ENCODE measurements around the gene SYT14. TPM values are rescaled to one million over a fixed set of nuclear protein-coding genes. Genes with fewer than 3 reads are reported as not detected.

SYT14 gene
- total RNA-seq, 1 experiment from 2014 or later: 12.0 TPM

DNA sequence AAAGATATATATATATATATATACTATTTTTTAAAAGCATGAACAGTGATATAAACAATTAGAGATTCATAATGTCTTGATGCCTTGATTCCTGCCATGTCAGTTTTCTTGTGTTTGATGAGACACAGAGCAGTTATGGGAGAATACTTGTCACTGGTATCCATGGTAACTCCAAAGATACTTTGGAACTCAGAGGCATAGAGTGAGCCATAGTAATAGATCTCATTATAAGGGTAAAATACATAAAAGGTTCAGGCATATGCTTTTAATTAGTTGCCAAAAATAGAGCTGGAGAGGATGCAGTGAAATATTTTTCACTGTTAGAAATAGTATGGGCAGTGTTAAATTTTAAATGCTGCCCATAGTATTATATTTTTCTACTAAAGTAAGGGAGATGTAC is 134.1 kb downstream of the SYT14 start:
- Mint-ChIP-seq H3K9me3 (peaks cover 6% of the 10 kb centered on the region), H3K4me1 (peaks cover 39% of the 10 kb centered on the region), H3K36me3 (peaks cover 12% of the 10 kb centered on the region), H3K27me3 (ENCODE audit: low read depth) (no peaks in the 10 kb centered on the region), H3K4me3 (no peak overlapping the region), H3K27ac (no peak overlapping the region)
- POLR2A ChIA-PET: no interaction called here
- ATAC-seq (no peak), DNase-seq (ENCODE audit: low spot score) (no peak)
- TF ChIP-seq, protein P1, sequence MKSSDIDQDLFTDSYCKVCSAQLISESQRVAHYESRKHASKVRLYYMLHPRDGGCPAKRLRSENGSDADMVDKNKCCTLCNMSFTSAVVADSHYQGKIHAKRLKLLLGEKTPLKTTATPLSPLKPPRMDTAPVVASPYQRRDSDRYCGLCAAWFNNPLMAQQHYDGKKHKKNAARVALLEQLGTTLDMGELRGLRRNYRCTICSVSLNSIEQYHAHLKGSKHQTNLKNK (CRISPR knock-in tag; IDR thresholded peaks at IDR 0.05): no peak
- TF ChIP-seq, protein P2, sequence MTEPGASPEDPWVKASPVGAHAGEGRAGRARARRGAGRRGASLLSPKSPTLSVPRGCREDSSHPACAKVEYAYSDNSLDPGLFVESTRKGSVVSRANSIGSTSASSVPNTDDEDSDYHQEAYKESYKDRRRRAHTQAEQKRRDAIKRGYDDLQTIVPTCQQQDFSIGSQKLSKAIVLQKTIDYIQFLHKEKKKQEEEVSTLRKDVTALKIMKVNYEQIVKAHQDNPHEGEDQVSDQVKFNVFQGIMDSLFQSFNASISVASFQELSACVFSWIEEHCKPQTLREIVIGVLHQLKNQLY (CRISPR knock-in tag; IDR thresholded peaks at IDR 0.05): no peak
- TF ChIP-seq PREB (CRISPR knock-in tag; IDR thresholded peaks at IDR 0.05; ENCODE audit: borderline replicate concordance): no peak
- TF ChIP-seq OVOL2 (CRISPR knock-in tag; IDR thresholded peaks at IDR 0.05; ENCODE audit: borderline replicate concordance): no peak
- TF ChIP-seq, protein P3, sequence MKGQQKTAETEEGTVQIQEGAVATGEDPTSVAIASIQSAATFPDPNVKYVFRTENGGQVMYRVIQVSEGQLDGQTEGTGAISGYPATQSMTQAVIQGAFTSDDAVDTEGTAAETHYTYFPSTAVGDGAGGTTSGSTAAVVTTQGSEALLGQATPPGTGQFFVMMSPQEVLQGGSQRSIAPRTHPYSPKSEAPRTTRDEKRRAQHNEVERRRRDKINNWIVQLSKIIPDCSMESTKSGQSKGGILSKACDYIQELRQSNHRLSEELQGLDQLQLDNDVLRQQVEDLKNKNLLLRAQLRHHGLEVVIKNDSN (CRISPR knock-in tag; IDR thresholded peaks at IDR 0.05): no peak
- TF ChIP-seq, protein P4, sequence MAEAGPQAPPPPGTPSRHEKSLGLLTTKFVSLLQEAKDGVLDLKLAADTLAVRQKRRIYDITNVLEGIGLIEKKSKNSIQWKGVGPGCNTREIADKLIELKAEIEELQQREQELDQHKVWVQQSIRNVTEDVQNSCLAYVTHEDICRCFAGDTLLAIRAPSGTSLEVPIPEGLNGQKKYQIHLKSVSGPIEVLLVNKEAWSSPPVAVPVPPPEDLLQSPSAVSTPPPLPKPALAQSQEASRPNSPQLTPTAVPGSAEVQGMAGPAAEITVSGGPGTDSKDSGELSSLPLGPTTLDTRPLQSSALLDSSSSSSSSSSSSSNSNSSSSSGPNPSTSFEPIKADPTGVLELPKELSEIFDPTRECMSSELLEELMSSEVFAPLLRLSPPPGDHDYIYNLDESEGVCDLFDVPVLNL (CRISPR knock-in tag; IDR thresholded peaks at IDR 0.05; ENCODE audit: borderline replicate concordance, low read depth): no peak
- no peak for TF ChIP-seq CBFB (CRISPR knock-in tag; IDR thresholded peaks at IDR 0.05; ENCODE audit: low read depth)
- no peak for TF ChIP-seq GRHL2 (CRISPR knock-in tag; IDR thresholded peaks at IDR 0.05; ENCODE audit: insufficient replicate concordance, severe bottlenecking)
- CTCF ChIA-PET: no interaction called here

- CTCF ChIA-PET: no interaction called here
- H3K27ac Mint-ChIP-seq: no peak overlapping the region
- POLR2A ChIA-PET: interaction anchor here (0.7 kb wide), 1 partner anchor 309 kb away, joined by 3 read pairs; no protein-coding TSS in a partner anchor
- H3K4me3 Mint-ChIP-seq: no peak overlapping the region
- H3K4me1 Mint-ChIP-seq: peaks cover 39% of the 10 kb centered on the region
- no peaks in the 10 kb centered on the region for H3K27me3 Mint-ChIP-seq (ENCODE audit: low read depth)
- H3K36me3 Mint-ChIP-seq: peaks cover 14% of the 10 kb centered on the region
- peaks cover 9% of the 10 kb centered on the region for H3K9me3 Mint-ChIP-seq
- DNase-seq (ENCODE audit: low spot score) (no peak), ATAC-seq (no peak)
- TF ChIP-seq ZBTB21 (CRISPR knock-in tag; IDR thresholded peaks at IDR 0.05; ENCODE audit: borderline replicate concordance) (no peak), SP1 (CRISPR knock-in tag; conservative IDR thresholded peaks at IDR 0.05) (no peak), PRRX2 (CRISPR knock-in tag; IDR thresholded peaks at IDR 0.05) (no peak), ZNF512 (CRISPR knock-in tag; IDR thresholded peaks at IDR 0.05; ENCODE audit: borderline replicate concordance) (no peak), HMGXB4 (CRISPR knock-in tag; IDR thresholded peaks at IDR 0.05) (no peak), ZNF425 (CRISPR knock-in tag; conservative IDR thresholded peaks at IDR 0.05) (no peak), IRF2 (CRISPR knock-in tag; IDR thresholded peaks at IDR 0.05; ENCODE audit: borderline replicate concordance, low read depth) (no peak)
- TF ChIP-seq, protein P5, sequence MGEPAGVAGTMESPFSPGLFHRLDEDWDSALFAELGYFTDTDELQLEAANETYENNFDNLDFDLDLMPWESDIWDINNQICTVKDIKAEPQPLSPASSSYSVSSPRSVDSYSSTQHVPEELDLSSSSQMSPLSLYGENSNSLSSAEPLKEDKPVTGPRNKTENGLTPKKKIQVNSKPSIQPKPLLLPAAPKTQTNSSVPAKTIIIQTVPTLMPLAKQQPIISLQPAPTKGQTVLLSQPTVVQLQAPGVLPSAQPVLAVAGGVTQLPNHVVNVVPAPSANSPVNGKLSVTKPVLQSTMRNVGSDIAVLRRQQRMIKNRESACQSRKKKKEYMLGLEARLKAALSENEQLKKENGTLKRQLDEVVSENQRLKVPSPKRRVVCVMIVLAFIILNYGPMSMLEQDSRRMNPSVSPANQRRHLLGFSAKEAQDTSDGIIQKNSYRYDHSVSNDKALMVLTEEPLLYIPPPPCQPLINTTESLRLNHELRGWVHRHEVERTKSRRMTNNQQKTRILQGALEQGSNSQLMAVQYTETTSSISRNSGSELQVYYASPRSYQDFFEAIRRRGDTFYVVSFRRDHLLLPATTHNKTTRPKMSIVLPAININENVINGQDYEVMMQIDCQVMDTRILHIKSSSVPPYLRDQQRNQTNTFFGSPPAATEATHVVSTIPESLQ (CRISPR knock-in tag; IDR thresholded peaks at IDR 0.05): no peak
- TF ChIP-seq, protein P6, sequence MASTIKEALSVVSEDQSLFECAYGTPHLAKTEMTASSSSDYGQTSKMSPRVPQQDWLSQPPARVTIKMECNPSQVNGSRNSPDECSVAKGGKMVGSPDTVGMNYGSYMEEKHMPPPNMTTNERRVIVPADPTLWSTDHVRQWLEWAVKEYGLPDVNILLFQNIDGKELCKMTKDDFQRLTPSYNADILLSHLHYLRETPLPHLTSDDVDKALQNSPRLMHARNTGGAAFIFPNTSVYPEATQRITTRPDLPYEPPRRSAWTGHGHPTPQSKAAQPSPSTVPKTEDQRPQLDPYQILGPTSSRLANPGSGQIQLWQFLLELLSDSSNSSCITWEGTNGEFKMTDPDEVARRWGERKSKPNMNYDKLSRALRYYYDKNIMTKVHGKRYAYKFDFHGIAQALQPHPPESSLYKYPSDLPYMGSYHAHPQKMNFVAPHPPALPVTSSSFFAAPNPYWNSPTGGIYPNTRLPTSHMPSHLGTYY (CRISPR knock-in tag; IDR thresholded peaks at IDR 0.05): no peak
Measured at GRCh38 chr1:210072896-210073504, 135.0 kb downstream of the SYT14 start.

Data from WTC11 (cell line).